HepG2 (cell line): ENCODE results near the gene HS3ST4.

Experiments
- CENPBD1 ChIP-seq: sonication (generic); formaldehyde crosslinking; IDR thresholded peaks from 2 replicates; pipeline ENCODE4 v1.8.0; 2022; ENCODE audit warnings: missing genetic modification reagents, low read depth, mild to moderate bottlenecking, borderline replicate concordance
- CTCF ChIP-seq: sonication (generic); formaldehyde crosslinking; IDR thresholded peaks from 2 replicates; pipeline ENCODE4 v1.5.0; 2020; ENCODE audit warnings: mild to moderate bottlenecking, missing genetic modification reagents, moderate library complexity
- EED ChIP-seq: sonication (generic); formaldehyde crosslinking; IDR thresholded peaks from 2 replicates; pipeline ENCODE4 v1.5.0; 2020; ENCODE audit warnings: mild to moderate bottlenecking, missing genetic modification reagents
- EZH2 ChIP-seq: conservative IDR thresholded peaks from 2 replicates; pipeline ENCODE4 v1.6.1; 2012; ENCODE audit warnings: mild to moderate bottlenecking, low read depth, low read length, moderate library complexity
- GLI4 ChIP-seq: sonication (generic); formaldehyde crosslinking; IDR thresholded peaks from 2 replicates; pipeline ENCODE4 v1.5.1; 2020; ENCODE audit warnings: missing genetic modification reagents, mild to moderate bottlenecking, moderate library complexity, borderline replicate concordance
- MLXIP ChIP-seq: sonication (generic); formaldehyde crosslinking; IDR thresholded peaks from 2 replicates; pipeline ENCODE4 v1.9.0; 2021; ENCODE audit warnings: missing genetic modification reagents, borderline replicate concordance
- REST ChIP-seq, 2 experiments: IDR thresholded peaks; 2 replicates each; pipeline ENCODE4 v1.6.1; 2011 to 2012; ENCODE audit warnings: low read length in 2 of 2, borderline replicate concordance in 1 of 2, low read depth in 1 of 2, mild to moderate bottlenecking in 1 of 2, moderate library complexity in 1 of 2
- RFX5 ChIP-seq: IDR thresholded peaks from 2 replicates; pipeline ENCODE4 v1.6.1; 2011; ENCODE audit warnings: low read depth, low read length, improper control_type of control experiment
- U2AF1 ChIP-seq: fragments of 200-400 bp; formaldehyde crosslinking; optimal IDR thresholded peaks from 2 replicates; pipeline ENCODE3; 2017; ENCODE audit warnings: mild to moderate bottlenecking, low read depth, low read length
- ZNF280D ChIP-seq: sonication (generic); formaldehyde crosslinking; IDR thresholded peaks from 2 replicates; pipeline ENCODE4 v1.5.1; 2020; ENCODE audit warnings: mild to moderate bottlenecking, missing genetic modification reagents
- ZNF281 ChIP-seq: sonication (generic); formaldehyde crosslinking; IDR thresholded peaks from 2 replicates; pipeline ENCODE4 v1.4.0; 2020; ENCODE audit warnings: missing genetic modification reagents, borderline replicate concordance
- ZNF747 ChIP-seq: sonication (generic); formaldehyde crosslinking; IDR thresholded peaks from 2 replicates; pipeline ENCODE4 v1.8.1; 2023; ENCODE audit warnings: missing genetic modification reagents, mild to moderate bottlenecking, borderline replicate concordance

- TF ChIP-seq ZNF280D (CRISPR knock-in tag): no peak
- TF ChIP-seq EED (CRISPR knock-in tag): no peak
- TF ChIP-seq MLXIP (CRISPR knock-in tag): no peak
- TF ChIP-seq CTCF: no peak
- no peak for TF ChIP-seq EZH2
- TF ChIP-seq GLI4: no peak
- no peak for TF ChIP-seq RFX5
- no peak for TF ChIP-seq ZNF747 (CRISPR knock-in tag)
- TF ChIP-seq REST (IDR thresholded peaks at IDR 0.05; ENCODE audit: borderline replicate concordance in 1 of 2, low read depth in 1 of 2, low read length in 2 of 2): no peak
- TF ChIP-seq CENPBD1: no peak
- TF ChIP-seq ZNF281 (CRISPR knock-in tag): no peak
- TF ChIP-seq U2AF1: no peak
Observed at GRCh38 chr16:25713785-25714570, 22.2 kb downstream of the HS3ST4 start.
